Stomach (tissue), 4 donors: ENCODE data around the gene CREB1.

Experiments
- POLR2A ChIP-seq, 4 donors: fragments of 450-650 bp; IDR thresholded peaks; one replicate each; pipeline ENCODE4 v1.6.1; 2016; ENCODE audit warnings: antibody characterized with exemption in 4 of 4, control low read depth in 2 of 4, mild to moderate bottlenecking in 1 of 4, moderate library complexity in 1 of 4
- POLR2AphosphoS5 ChIP-seq, 3 donors: sonication (generic); formaldehyde crosslinking; IDR thresholded peaks; one replicate each; pipeline ENCODE4 v1.6.1; 2016; ENCODE audit warnings: antibody characterized with exemption in 3 of 3
- TF ChIP-seq, protein P1 (sequence below), 7 experiments: fragments of 450-650 bp in 4 of 7; fragments of 200-600 bp in 3 of 7; sonication (generic) in 3 of 7; IDR thresholded peaks; one replicate each; pipeline ENCODE4 v1.5.1; 2016 to 2019; ENCODE audit warnings: antibody characterized with exemption in 7 of 7, control low read depth in 2 of 7, mild to moderate bottlenecking in 1 of 7

DNA sequence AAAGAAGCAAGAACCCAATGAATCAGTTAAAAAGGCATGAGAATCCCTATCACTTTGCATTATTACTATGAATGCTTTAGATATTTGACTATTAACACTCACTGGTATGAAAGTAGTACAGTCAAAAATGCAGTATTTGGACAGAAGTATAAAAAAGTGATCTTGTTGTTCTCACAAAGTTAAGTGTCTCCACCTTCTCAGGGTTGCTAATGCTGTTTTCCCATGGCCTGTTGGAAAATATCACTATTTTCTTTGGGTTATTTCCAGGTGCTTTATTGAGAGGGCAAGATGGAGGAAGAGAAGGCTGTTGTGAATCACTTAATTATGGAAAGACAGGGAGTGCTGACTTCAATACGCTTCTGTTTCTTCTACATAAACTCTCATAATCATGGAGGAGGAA lies 13.6 kb upstream of the CREB1 start:
- TF ChIP-seq POLR2A (IDR thresholded peaks at IDR 0.05), result no peak
- TF ChIP-seq, protein P1, sequence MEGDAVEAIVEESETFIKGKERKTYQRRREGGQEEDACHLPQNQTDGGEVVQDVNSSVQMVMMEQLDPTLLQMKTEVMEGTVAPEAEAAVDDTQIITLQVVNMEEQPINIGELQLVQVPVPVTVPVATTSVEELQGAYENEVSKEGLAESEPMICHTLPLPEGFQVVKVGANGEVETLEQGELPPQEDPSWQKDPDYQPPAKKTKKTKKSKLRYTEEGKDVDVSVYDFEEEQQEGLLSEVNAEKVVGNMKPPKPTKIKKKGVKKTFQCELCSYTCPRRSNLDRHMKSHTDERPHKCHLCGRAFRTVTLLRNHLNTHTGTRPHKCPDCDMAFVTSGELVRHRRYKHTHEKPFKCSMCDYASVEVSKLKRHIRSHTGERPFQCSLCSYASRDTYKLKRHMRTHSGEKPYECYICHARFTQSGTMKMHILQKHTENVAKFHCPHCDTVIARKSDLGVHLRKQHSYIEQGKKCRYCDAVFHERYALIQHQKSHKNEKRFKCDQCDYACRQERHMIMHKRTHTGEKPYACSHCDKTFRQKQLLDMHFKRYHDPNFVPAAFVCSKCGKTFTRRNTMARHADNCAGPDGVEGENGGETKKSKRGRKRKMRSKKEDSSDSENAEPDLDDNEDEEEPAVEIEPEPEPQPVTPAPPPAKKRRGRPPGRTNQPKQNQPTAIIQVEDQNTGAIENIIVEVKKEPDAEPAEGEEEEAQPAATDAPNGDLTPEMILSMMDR (IDR thresholded peaks at IDR 0.05), result no peak
- TF ChIP-seq POLR2AphosphoS5 (IDR thresholded peaks at IDR 0.05), result no peak
